NAMALWA (cell line): ENCODE results near the gene ARHGEF37.

Experiments used
- DNase-seq: peaks from one replicate; pipeline ENCODE4 v3.0.0-alpha.2; 2015; ENCODE audit warnings: low spot score

Gene ARHGEF37

DNA sequence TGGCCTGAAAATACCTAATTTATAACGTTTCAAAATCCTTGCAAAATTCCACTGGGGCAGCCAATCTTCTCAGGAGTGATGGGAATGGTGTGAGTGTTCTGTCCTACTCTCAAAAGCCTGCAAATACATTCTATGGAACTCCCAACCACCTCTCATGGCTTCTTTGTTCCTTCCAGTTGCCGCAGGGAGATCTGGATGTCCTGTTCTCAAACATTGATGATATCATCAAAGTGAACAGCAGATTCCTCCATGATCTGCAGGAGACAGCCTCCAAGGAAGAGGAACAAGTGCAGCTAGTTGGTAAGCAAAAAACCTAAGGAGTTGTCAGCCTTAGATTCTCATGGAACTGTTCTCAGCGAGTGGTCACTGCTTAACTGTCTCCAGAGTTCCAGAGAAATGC, 19.6 kb downstream of the ARHGEF37 start:
- DNase-seq: no peak

GRCh38 chr5:149603210-149603609, 21.9 kb downstream of the ARHGEF37 start:
- no peak for DNase-seq

- DNase-seq: no peak
These were observed 22.6 kb downstream of the ARHGEF37 start for GRCh38 chr5:149603920-149604319.

GRCh38 chr5:149604321-149604720, 23.0 kb downstream of the ARHGEF37 start:
- no peak for DNase-seq

DNA sequence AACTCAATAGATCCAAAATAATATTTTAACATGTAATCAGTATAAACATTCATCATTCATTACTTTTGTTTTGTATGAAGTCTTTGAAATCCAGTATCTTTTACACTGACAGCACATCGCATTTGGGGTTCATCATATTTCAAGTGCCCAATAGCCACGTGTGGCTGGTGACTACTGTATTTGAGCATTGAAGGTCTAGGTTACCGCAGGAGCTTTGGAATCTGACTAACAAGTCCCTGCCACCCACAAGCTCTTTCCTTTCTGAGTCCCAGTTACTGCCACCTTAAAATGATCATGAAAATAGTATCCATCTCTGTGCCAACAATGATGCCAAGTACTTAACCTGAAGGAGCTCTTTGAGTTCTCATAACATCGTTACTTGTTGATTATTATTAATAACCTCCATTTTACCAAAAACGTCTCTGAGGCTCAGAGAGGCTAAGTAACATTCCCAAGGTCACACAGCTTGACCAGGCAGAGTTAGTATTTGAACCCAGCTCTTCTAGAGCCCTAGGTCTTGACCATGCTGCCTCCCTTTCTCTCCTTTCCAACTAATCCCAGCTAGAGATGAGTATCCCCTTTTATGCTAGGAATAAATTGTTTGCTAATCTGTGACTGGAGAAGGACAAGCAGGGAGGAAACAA, 24.2 kb downstream of the ARHGEF37 start:
- no peak for DNase-seq

- peak; percentile 61 for DNase-seq
These were observed 24.9 kb downstream of the ARHGEF37 start for GRCh38 chr5:149605998-149606724.

DNA sequence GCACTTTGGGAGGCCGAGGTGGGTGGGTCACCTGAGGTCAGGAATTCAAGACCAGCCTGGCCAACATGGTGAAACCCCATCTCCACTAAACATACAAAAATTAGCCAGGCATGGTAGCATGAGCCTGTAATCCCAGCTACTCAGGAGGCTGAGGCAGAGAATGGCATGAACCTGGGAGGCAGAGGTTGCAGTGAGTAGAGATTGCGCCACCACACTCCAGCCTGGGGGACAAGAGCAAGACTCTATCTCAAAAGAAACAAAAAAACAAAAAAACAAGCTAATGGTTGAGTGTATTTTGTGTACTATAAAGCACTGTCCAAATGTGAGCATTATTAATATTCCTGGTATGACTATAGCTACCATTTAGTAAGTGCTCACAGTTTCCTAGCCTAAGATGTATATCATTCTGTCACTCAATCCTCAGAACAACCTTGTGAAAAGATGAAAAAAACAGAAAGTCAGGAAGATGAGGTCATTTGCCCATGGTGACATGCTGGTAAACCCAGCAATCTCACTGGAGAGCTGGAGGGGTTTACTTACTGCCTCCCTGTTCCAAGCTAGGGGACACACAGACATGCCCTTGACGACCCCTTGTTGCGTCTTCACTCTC, 27.7 kb downstream of the ARHGEF37 start:
- DNase-seq: no peak

- no peak for DNase-seq
These were observed 28.4 kb downstream of the ARHGEF37 start for GRCh38 chr5:149609640-149610219.

DNA sequence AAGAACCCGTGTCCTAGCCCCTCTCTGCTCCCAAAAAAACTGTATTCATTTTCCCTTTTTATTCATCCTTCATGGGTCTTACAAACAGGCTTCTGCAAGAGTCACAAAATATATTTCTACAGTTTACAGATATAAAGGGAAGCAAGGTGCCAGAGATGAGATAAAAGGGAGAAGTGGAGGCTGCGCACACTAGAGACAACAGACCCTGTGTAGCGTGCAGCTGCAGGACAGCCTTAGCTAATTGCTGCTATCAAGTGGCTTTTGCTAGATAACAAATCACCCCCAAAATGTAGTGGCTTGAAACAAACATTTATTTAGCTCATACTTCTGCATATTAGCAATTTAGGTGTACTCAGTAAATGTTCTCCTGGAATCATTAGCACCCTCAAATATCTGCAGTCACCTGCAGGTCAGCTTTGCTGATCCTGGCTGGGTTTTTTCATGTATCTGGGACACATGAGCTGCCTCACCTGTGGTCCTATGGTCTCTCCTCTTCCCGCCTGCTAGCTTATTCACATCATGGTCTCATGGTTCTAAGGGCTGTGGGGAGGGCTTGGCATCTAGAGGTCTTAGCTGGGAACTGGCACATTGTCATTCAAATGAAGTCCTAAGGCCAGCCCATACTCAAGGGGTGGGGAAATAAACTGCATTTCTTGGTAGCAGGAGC, 29.4 kb downstream of the ARHGEF37 start:
- DNase-seq: no peak

DNA sequence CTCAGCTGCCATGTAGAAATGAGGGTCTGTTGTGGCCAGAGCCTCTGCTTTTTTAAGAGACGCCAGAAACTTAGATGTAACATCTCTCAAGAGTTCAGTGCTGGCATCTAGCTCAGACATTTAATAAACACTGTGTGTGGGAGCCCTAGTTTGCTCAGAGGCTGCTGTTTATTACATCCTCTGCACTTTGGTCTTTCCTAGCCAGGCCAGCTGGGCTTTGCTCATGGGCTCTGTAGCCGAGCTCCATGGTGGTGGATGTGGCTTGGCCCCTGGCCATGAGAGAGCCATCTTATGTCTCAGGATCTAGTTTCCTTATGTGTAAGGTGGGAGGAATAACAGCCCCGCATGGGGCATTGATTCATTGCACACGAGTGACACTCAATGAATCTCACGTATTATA, 30.0 kb downstream of the ARHGEF37 start:
- no peak for DNase-seq

DNA sequence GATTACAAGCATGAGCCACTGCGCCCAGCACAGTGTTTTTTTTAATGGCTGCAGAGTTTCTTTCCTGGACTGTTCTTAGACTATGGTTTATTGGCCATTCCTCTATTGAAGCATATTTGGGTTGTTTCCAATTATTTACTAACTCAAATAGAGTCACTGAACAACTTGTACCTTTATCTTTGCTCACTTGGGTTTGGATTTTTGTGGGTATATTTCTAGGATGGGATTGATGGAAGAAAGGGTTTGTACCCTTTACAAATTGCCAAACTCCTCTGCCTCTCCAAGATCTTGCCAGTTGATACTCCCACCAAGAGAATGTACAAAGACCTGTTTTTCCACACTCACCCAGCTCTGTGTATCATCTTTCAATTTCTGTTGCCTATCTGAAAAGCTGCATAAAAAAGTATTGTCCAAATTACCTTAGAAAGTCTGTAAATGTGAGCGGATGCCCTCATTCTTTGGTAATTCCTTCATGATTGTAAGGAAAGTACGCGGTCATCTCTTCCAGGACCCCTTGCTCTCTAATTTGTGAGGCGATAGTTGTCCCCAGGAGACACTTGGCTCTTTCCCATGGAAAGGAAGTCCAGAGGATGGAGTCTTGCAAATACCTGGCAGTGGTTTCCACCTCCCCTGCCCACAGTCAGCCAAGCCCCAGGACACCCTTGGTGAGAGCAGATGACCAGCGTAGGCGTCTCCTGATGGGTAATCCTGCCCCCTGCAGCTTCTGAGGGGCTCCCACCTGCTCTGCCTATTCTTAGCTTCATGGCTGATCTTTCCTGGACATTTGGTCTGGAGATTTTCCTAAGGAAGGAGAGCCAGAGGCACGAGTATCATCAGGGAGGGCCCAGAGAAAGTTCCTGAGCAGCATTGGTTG, 33.0 kb downstream of the ARHGEF37 start:
- no peak for DNase-seq

DNA sequence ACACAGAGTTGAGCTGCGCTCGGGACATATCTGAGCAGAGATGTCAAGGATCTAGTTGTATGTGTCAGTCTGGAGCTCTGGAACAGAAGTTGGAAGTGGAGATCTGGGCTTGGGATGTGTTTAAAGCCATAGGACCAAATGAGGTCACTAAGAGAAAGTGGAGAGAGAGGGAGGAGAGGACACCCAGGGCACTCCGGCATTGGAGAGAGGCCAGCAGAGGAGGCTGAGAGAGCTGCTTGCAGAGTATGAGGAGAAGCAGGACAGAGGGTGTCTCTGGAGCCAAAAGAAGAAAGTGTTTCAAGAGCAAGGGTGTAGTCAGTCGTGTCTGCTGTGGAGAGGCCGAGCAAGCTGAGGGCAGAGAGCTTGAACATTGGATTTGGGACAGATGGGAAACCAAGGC, 34.7 kb downstream of the ARHGEF37 start:
- no peak for DNase-seq

DNA sequence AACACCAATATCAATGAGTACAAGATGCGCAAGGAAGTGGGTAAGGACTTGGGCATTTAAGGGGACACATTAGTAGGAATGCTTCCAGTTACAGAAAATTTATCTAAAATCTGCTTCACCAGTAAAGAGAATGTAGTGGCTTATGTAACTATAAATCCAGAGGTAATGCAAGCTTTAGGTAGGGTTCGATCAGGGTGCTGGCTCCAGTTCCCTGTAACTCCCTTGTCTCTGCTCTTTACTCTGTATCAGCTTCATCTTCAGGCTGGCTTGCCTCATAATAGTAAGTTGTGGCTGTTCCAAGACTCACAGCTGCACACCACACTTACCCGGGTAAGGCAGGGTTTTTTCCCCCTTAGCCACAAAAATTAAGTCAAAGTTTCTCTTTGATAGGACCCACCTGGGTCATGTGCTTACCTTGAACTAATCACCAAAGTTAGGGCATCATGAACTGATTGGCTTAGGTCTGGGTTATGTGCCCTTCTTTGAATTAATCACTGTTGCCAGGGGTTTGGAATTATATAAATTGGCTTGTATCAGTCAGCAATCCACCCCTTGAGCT, 35.5 kb downstream of the ARHGEF37 start:
- no peak for DNase-seq

GRCh38 chr5:149617760-149618306, 36.5 kb downstream of the ARHGEF37 start:
- DNase-seq: no peak

- DNase-seq: peak; percentile 69
These were observed 37.4 kb downstream of the ARHGEF37 start for GRCh38 chr5:149618581-149619248.

- DNase-seq: no peak
These were observed 40.3 kb downstream of the ARHGEF37 start for GRCh38 chr5:149621415-149622098.

GRCh38 chr5:149622466-149622865, 41.2 kb downstream of the ARHGEF37 start:
- DNase-seq: no peak

DNA sequence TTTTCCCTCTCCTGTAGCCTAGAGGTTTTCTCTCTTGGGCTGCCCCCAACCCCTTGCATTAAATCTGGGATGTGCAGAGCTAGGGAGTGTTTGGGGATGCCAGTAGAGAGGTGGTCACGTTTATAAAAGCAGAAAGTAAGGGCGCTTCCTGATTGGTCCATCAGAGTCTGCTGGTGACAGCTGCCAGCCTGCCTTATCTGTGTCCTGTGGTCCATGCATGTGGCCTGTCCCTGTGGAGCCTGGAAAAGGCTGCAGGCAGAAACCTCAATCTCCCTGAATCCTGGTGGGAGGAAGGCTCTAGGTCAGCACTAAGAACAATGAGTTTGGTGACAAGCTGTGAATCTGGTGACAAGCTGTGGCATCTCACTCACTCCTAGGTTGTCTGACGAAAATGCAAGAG, 42.2 kb downstream of the ARHGEF37 start:
- DNase-seq: no peak

DNA sequence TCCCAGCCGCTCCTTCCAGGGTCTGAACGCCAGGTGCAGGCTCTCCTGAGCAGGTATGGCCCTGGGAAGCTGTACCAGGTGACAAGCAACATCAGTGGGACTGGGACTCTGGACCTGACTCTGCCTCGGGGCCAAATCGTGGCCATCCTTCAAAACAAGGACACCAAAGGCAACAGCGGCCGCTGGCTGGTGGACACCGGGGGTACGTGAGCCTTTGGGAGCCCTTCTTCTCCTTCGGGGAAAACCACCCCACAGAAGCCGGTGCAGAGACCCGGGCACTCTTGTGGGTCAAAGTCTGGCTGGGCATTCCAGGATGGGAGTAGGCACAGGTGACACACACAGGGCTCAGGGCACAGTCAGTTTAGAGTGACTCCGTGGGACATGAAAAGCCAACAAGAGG, 45.8 kb downstream of the ARHGEF37 start:
- DNase-seq: no peak

GRCh38 chr5:149628221-149628620, 46.9 kb downstream of the ARHGEF37 start:
- no peak for DNase-seq
